H9 (cell line): ENCODE measurements around the gene CMSS1. TPM values are rescaled to one million over a fixed set of nuclear protein-coding genes. Genes with fewer than 3 reads are reported as not detected.
A peak's percentile ranks its signal among the peaks of the same experiment; 100 is the strongest.

Experiments
- DNase-seq: peaks from one replicate; pipeline ENCODE4 v3.0.0-alpha.2; 2017
- H2AFZ ChIP-seq: one replicate; pipeline ENCODE4 v1.6.1; 2013; ENCODE audit warnings: mild to moderate bottlenecking, low read length, control low read depth, moderate library complexity
- H2AK5ac ChIP-seq: 2 replicates; pipeline ENCODE4 v1.6.1; 2013; ENCODE audit warnings: low read length, control low read depth, mixed read lengths; ENCODE audit not compliant: insufficient read length
- H2BK120ac ChIP-seq: one replicate; pipeline ENCODE4 v1.6.1; 2013; ENCODE audit warnings: low read depth, mild to moderate bottlenecking, low read length, control low read depth, inconsistent platforms; ENCODE audit not compliant: poor library complexity, severe bottlenecking
- H2BK12ac ChIP-seq: 2 replicates; pipeline ENCODE4 v1.6.1; 2013; ENCODE audit warnings: low read length, control low read depth, mixed read lengths, low read depth; ENCODE audit not compliant: insufficient read length
- H2BK15ac ChIP-seq: 2 replicates; pipeline ENCODE4 v1.6.1; 2013; ENCODE audit warnings: low read depth, low read length, control low read depth
- H2BK20ac ChIP-seq: one replicate; pipeline ENCODE4 v1.6.1; 2013; ENCODE audit warnings: low read depth, mild to moderate bottlenecking, low read length, control low read depth, inconsistent platforms; ENCODE audit not compliant: poor library complexity, severe bottlenecking
- H2BK5ac ChIP-seq: 2 replicates; pipeline ENCODE4 v1.6.1; 2013; ENCODE audit warnings: low read length, control low read depth, mixed read lengths; ENCODE audit not compliant: insufficient read length
- H3K14ac ChIP-seq: 2 replicates; pipeline ENCODE4 v1.6.1; 2013; ENCODE audit warnings: low read length, control low read depth; ENCODE audit not compliant: insufficient read depth
- H3K18ac ChIP-seq: 2 replicates; pipeline ENCODE4 v1.6.1; 2013; ENCODE audit warnings: low read depth, mild to moderate bottlenecking, mixed read lengths, low read length, control low read depth; ENCODE audit not compliant: insufficient read length
- H3K23ac ChIP-seq: 2 replicates; pipeline ENCODE4 v1.6.1; 2013; ENCODE audit warnings: low read length, control low read depth, mixed read lengths, low read depth; ENCODE audit not compliant: insufficient read length
- H3K23me2 ChIP-seq: 2 replicates; pipeline ENCODE4 v1.6.1; 2013; ENCODE audit warnings: low read depth, mild to moderate bottlenecking, mixed read lengths, low read length, control low read depth; ENCODE audit not compliant: insufficient read length, poor library complexity, severe bottlenecking
- H3K27ac ChIP-seq: 2 replicates; pipeline ENCODE4 v1.5.1; 2013; ENCODE audit warnings: low read length, control low read depth, mixed read lengths, low read depth; ENCODE audit not compliant: insufficient read length
- H3K27me3 ChIP-seq: 2 replicates; pipeline ENCODE4 v1.6.1; 2013; ENCODE audit warnings: low read length, control low read depth, inconsistent platforms; ENCODE audit not compliant: insufficient read depth
- H3K4ac ChIP-seq: 2 replicates; pipeline ENCODE4 v1.6.1; 2013; ENCODE audit warnings: low read depth, mild to moderate bottlenecking, control low read depth, inconsistent platforms, low read length, moderate library complexity
- H3K4me1 ChIP-seq: 2 replicates; pipeline ENCODE4 v1.6.1; 2013; ENCODE audit warnings: low read length, control low read depth, inconsistent platforms; ENCODE audit not compliant: insufficient read depth
- H3K4me2 ChIP-seq: 2 replicates; pipeline ENCODE4 v1.6.1; 2013; ENCODE audit warnings: low read length, control low read depth, mixed read lengths; ENCODE audit not compliant: insufficient read length, insufficient read depth
- H3K56ac ChIP-seq: 2 replicates; pipeline ENCODE4 v1.6.1; 2013; ENCODE audit warnings: low read depth, mild to moderate bottlenecking, mixed read lengths, low read length, control low read depth; ENCODE audit not compliant: insufficient read length
- H3K79me1 ChIP-seq: 2 replicates; pipeline ENCODE4 v1.6.1; 2013; ENCODE audit warnings: low read depth, mild to moderate bottlenecking, moderate library complexity, low read length, control low read depth, inconsistent platforms; ENCODE audit not compliant: insufficient read depth, poor library complexity, severe bottlenecking
- H3K79me2 ChIP-seq: 2 replicates; pipeline ENCODE4 v1.6.1; 2013; ENCODE audit warnings: low read length, control low read depth, inconsistent platforms; ENCODE audit not compliant: insufficient read depth
- H3K9ac ChIP-seq: 2 replicates; pipeline ENCODE4 v1.6.1; 2013; ENCODE audit warnings: low read length, control low read depth, mixed read lengths; ENCODE audit not compliant: insufficient read length; ENCODE audit errors: extremely low read depth
- H3K9me3 ChIP-seq: one replicate; pipeline ENCODE4 v1.6.1; 2013; ENCODE audit warnings: low read depth, low read length, inconsistent platforms; ENCODE audit not compliant: control insufficient read depth
- H3T11ph ChIP-seq: one replicate; pipeline ENCODE4 v1.6.1; 2013; ENCODE audit warnings: mild to moderate bottlenecking, low read length, control low read depth, inconsistent platforms
- H4K20me1 ChIP-seq: one replicate; pipeline ENCODE4 v1.6.1; 2013; ENCODE audit not compliant: control insufficient read depth, insufficient read length, insufficient read depth
- H4K5ac ChIP-seq: 2 replicates; pipeline ENCODE4 v1.6.1; 2013; ENCODE audit warnings: low read depth, mild to moderate bottlenecking, mixed read lengths, low read length, control low read depth; ENCODE audit not compliant: insufficient read length
- H4K8ac ChIP-seq: replicated peaks from 2 replicates; pipeline ENCODE4 v1.6.1; 2013; ENCODE audit warnings: low read length, control low read depth, mixed read lengths, low read depth; ENCODE audit not compliant: insufficient read length
- H4K91ac ChIP-seq: 2 replicates; pipeline ENCODE4 v1.6.1; 2013; ENCODE audit warnings: low read depth, mild to moderate bottlenecking, moderate library complexity, mixed read lengths, low read length, control low read depth; ENCODE audit not compliant: insufficient read length
- H3K27ac Mint-ChIP-seq, 3 experiments: 2 replicates in 2 of 3; 3 replicates in 1 of 3; pipeline ENCODE4 v1.8.0; 2020 to 2021; ENCODE audit warnings: mixed read lengths in 3 of 3, mild to moderate bottlenecking in 1 of 3, moderate library complexity in 1 of 3
- H3K27me3 Mint-ChIP-seq: 2 replicates; pipeline ENCODE4 v1.8.0; 2021; ENCODE audit warnings: low read depth, mild to moderate bottlenecking, moderate library complexity, mixed read lengths
- H3K36me3 Mint-ChIP-seq, 3 experiments: 2 replicates in 2 of 3; 3 replicates in 1 of 3; pipeline ENCODE4 v1.8.0; 2020 to 2021; ENCODE audit warnings: low read depth in 3 of 3, mixed read lengths in 3 of 3; ENCODE audit not compliant: insufficient read depth in 1 of 3
- H3K4me1 Mint-ChIP-seq, 2 experiments: 2 replicates each; pipeline ENCODE4 v1.8.0; 2020; ENCODE audit warnings: mixed read lengths in 2 of 2
- H3K4me3 Mint-ChIP-seq, 2 experiments: 2 replicates in 1 of 2; 3 replicates in 1 of 2; pipeline ENCODE4 v1.8.0; 2020 to 2021; ENCODE audit warnings: mild to moderate bottlenecking in 2 of 2, mixed read lengths in 2 of 2, moderate library complexity in 1 of 2
- H3K9me3 Mint-ChIP-seq, 2 experiments: 2 replicates in 1 of 2; 3 replicates in 1 of 2; pipeline ENCODE4 v1.8.0; 2020; ENCODE audit warnings: mild to moderate bottlenecking in 2 of 2, mixed read lengths in 2 of 2, moderate library complexity in 1 of 2
- WGBS: extraction: QIAGEN DNeasy Blood & Tissue Kit; methylation state at CpG from one replicate; pipeline ENCODE4 v1.1.7; 2013; ENCODE audit warnings: missing lambda C conversion rate, low lambda C conversion rate, mixed read lengths; ENCODE audit not compliant: insufficient read length; ENCODE audit errors: extremely low coverage; 5-methylcytosine and 5-hydroxymethylcytosine counted together
- total RNA-seq: library from RNA; stranded (reverse); gene quantifications from 2 replicates; pipeline ENCODE4 v1.2.1, GENCODE V29; 2021
- TF ChIP-seq, protein P1 (sequence below): fragments of 200-600 bp; sonication (generic); conservative IDR thresholded peaks from 3 replicates; pipeline ENCODE4 v1.8.0; 2021; ENCODE audit warnings: antibody characterized with exemption, mild to moderate bottlenecking

CMSS1 gene
- total RNA-seq, 1 experiment from 2014 or later: 61.8 TPM

- H3K27me3 ChIP-seq: no peaks in the 10 kb centered on the region
- TF ChIP-seq, protein P1, sequence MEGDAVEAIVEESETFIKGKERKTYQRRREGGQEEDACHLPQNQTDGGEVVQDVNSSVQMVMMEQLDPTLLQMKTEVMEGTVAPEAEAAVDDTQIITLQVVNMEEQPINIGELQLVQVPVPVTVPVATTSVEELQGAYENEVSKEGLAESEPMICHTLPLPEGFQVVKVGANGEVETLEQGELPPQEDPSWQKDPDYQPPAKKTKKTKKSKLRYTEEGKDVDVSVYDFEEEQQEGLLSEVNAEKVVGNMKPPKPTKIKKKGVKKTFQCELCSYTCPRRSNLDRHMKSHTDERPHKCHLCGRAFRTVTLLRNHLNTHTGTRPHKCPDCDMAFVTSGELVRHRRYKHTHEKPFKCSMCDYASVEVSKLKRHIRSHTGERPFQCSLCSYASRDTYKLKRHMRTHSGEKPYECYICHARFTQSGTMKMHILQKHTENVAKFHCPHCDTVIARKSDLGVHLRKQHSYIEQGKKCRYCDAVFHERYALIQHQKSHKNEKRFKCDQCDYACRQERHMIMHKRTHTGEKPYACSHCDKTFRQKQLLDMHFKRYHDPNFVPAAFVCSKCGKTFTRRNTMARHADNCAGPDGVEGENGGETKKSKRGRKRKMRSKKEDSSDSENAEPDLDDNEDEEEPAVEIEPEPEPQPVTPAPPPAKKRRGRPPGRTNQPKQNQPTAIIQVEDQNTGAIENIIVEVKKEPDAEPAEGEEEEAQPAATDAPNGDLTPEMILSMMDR: no peak
- H2BK15ac ChIP-seq: no peak overlapping the region
- H3K56ac ChIP-seq: no peak overlapping the region
- peaks cover 0 to 3% of the 10 kb centered on the region in 2 experiments; a peak in 2 of 5 replicates for H3K9me3 Mint-ChIP-seq
- no peak overlapping the region for H4K91ac ChIP-seq
- no peaks in the 10 kb centered on the region for H3K79me2 ChIP-seq
- peaks cover 6 to 9% (median 8%) of the 10 kb centered on the region in 3 experiments; a peak in 6 of 7 replicates for H3K36me3 Mint-ChIP-seq
- H2BK20ac ChIP-seq: no peak overlapping the region
- no peak overlapping the region for H3K4me2 ChIP-seq
- H3K4me1 Mint-ChIP-seq: peaks cover 6% of the 10 kb centered on the region in 2 experiments; a peak in 3 of 4 replicates
- no peak overlapping the region for H3K27ac ChIP-seq
- no peaks in the 10 kb centered on the region for H3K9me3 ChIP-seq
- no peak overlapping the region for H2AK5ac ChIP-seq
- peaks cover 5% of the 10 kb centered on the region for H3K27me3 Mint-ChIP-seq
- H3K4me3 Mint-ChIP-seq: no peak overlapping the region
- H2BK12ac ChIP-seq: no peak overlapping the region
- peaks cover 2% of the 10 kb centered on the region; the same call in 1 of the 2 replicates for H3K4me1 ChIP-seq
- no peaks in the 10 kb centered on the region for H3K23me2 ChIP-seq
- no peak overlapping the region for H4K5ac ChIP-seq
- no peak overlapping the region for H2AFZ ChIP-seq
- H2BK5ac ChIP-seq: no peak overlapping the region
- no peak overlapping the region for H3T11ph ChIP-seq
- WGBS: no CpG with 5 or more reads among the region's 1 CpG
- no peaks in the 10 kb centered on the region for H3K79me1 ChIP-seq
- no peak overlapping the region for H3K14ac ChIP-seq
- no peak overlapping the region for H3K18ac ChIP-seq
- H3K4ac ChIP-seq: no peak overlapping the region
- H4K8ac ChIP-seq: no peak overlapping the region
- DNase-seq: no peak
- no peak overlapping the region for H3K23ac ChIP-seq
- peak overlapping the region in 1 of 3 experiments; percentile 41; a peak in 1 of 7 replicates for H3K27ac Mint-ChIP-seq
- no peaks in the 10 kb centered on the region for H4K20me1 ChIP-seq
- no peak overlapping the region for H3K9ac ChIP-seq
- no peak overlapping the region for H2BK120ac ChIP-seq
Measured at GRCh38 chr3:99861216-99861615, 43.6 kb downstream of the CMSS1 start.
